ENCODE measurements around the gene RGS17. TPM values are rescaled to one million over a fixed set of nuclear protein-coding genes. Genes with fewer than 3 reads are reported as not detected.

RGS17 gene
- total and polyA plus RNA-seq, 2 of the 13 experiments (the other 11 are each of a cell fraction or from before 2014, with no cell fraction given) = 0.04 TPM; not detected in 1

- no peaks in the 10 kb centered on the region for H4K20me1 ChIP-seq (ENCODE audit: insufficient read depth, low read length)
- no peak overlapping the region for H3K4me2 ChIP-seq (ENCODE audit: low read depth, low read length)
- CTCF ChIA-PET (ENCODE audit: low intra/inter-chr PET ratio, low total read pairs) = no interaction called here
- no peak overlapping the region for H3K4me3 ChIP-seq (replicated peaks in 1 of 3; ENCODE audit: insufficient read depth in 1 of 3, low read depth in 2 of 3, low read length in 3 of 3)
- H3K27ac ChIP-seq (ENCODE audit: extremely low read length, insufficient read depth, low read length) = no peak overlapping the region
- FAIRE-seq (no peak), ATAC-seq (no peak), DNase-seq (ENCODE audit: low spot score) (no peak)
- TF ChIP-seq TBX3 (IDR thresholded peaks at IDR 0.05; ENCODE audit: borderline replicate concordance) = no peak
- no peak for TF ChIP-seq ZNF556 (CRISPR knock-in tag; IDR thresholded peaks at IDR 0.05; ENCODE audit: borderline replicate concordance)
- no peak for TF ChIP-seq MED13 (CRISPR knock-in tag; IDR thresholded peaks at IDR 0.05)
- TF ChIP-seq THRA (CRISPR knock-in tag; IDR thresholded peaks at IDR 0.05; ENCODE audit: borderline replicate concordance) = no peak
- no peak for TF ChIP-seq PAX8 (CRISPR knock-in tag; IDR thresholded peaks at IDR 0.05; ENCODE audit: borderline replicate concordance)
- no peak for TF ChIP-seq ZBTB1 (CRISPR knock-in tag; IDR thresholded peaks at IDR 0.05; ENCODE audit: borderline replicate concordance)
- TF ChIP-seq ERF (CRISPR knock-in tag; IDR thresholded peaks at IDR 0.05) = no peak
- TF ChIP-seq ZNF143 (CRISPR knock-in tag; IDR thresholded peaks at IDR 0.05) = no peak
- no peak for TF ChIP-seq ZNF546 (CRISPR knock-in tag; conservative IDR thresholded peaks at IDR 0.05)
- TF ChIP-seq POLR2AphosphoS2 (IDR thresholded peaks at IDR 0.05; ENCODE audit: low read depth, low read length) = no peak
- no peak for TF ChIP-seq ZNF580 (CRISPR knock-in tag; IDR thresholded peaks at IDR 0.05; ENCODE audit: borderline replicate concordance, low read depth)
- no peak for TF ChIP-seq DNMT1 (CRISPR knock-in tag; IDR thresholded peaks at IDR 0.05)
- no peak for TF ChIP-seq CREBL2 (CRISPR knock-in tag; IDR thresholded peaks at IDR 0.05; ENCODE audit: borderline replicate concordance)
- TF ChIP-seq ZFP36L2 (CRISPR knock-in tag; IDR thresholded peaks at IDR 0.05) = no peak
- no peak for TF ChIP-seq TAF15 (IDR thresholded peaks at IDR 0.05; ENCODE audit: low read depth, low read length, poor library complexity, severe bottlenecking)
- no peak for TF ChIP-seq ATM (IDR thresholded peaks at IDR 0.05; ENCODE audit: borderline replicate concordance)
- TF ChIP-seq ETV5 (CRISPR knock-in tag; IDR thresholded peaks at IDR 0.05; ENCODE audit: borderline replicate concordance) = no peak
- no peak for TF ChIP-seq ZNF609 (CRISPR knock-in tag; IDR thresholded peaks at IDR 0.05; ENCODE audit: borderline replicate concordance)
- POLR2A ChIA-PET = no interaction called here
- in situ Hi-C loops (cut with HindIII; ENCODE audit: extremely low pct_ligation_motif_present, low pct_unique_long_range_greater_than_20kb) = loop anchor here (25.0 kb wide), 1 partner anchor 467 kb away; no protein-coding TSS in a partner anchor
- H3K36me3 ChIP-seq (replicated peaks in 1 of 2; ENCODE audit: control insufficient read depth in 1 of 2, insufficient read depth in 2 of 2, low read length in 2 of 2) = no peaks in the 10 kb centered on the region
- no peaks in the 10 kb centered on the region for H3K27me3 ChIP-seq (ENCODE audit: control insufficient read depth in 1 of 2, insufficient read depth in 2 of 2, low read length in 2 of 2)
- H3K9me3 ChIP-seq (ENCODE audit: low read length) = no peaks in the 10 kb centered on the region
- intact Hi-C loops (cut with micrococcal nuclease; ENCODE audit: unreplicated experiment) = no loop called here
- no peaks in the 10 kb centered on the region for H3K79me2 ChIP-seq (ENCODE audit: insufficient read depth, low read length)
- BruUV-seq (replicated peaks) = no TSS peak
- no peaks in the 10 kb centered on the region for H3K4me1 ChIP-seq (ENCODE audit: insufficient read depth, low read length)
- H3K9ac ChIP-seq (ENCODE audit: insufficient read depth, low read depth, low read length) = no peak overlapping the region
- H2AFZ ChIP-seq (ENCODE audit: low read length) = no peak overlapping the region
Observed at GRCh38 chr6:153045271-153045670, 85.8 kb downstream of the RGS17 start.
